A673 (cell line): ENCODE measurements around the gene PKP1. TPM values are rescaled to one million over a fixed set of nuclear protein-coding genes. Genes with fewer than 3 reads are reported as not detected.

ENCODE experiments used
- BruUV-seq: library from RNA; stranded (reverse); fragments of 400-500 nt; replicated peaks from 2 replicates; lab custom pipeline; 2021; lab: Mats Ljungman, UMichigan
- CTCF ChIA-PET: fragments of 300-600 bp; sonication (Branson Sonifier 250); formaldehyde crosslinking; loops from one replicate; lab custom pipeline; 2022; ENCODE audit warnings: antibody characterized with exemption; lab: Charles Lee
- POLR2A ChIA-PET: fragments of 300-600 bp; sonication (Branson Sonifier 250); formaldehyde crosslinking; loops from one replicate; lab custom pipeline; 2022; ENCODE audit warnings: antibody characterized with exemption; ENCODE audit not compliant: low non-redundant PET; lab: Charles Lee
- DNase-seq: peaks from one replicate; pipeline ENCODE4 v3.0.0-alpha.2; 2015; ENCODE audit warnings: low spot score
- H3K27ac ChIP-seq: fragments of 200-600 bp; sonication (generic); 2 replicates; pipeline ENCODE4 v1.5.1; 2016; ENCODE audit warnings: mixed run types, low read depth, mild to moderate bottlenecking, mixed read lengths, antibody characterized with exemption, low read length; ENCODE audit not compliant: poor library complexity, severe bottlenecking
- H3K27me3 ChIP-seq: fragments of 200-600 bp; sonication (generic); replicated peaks from 2 replicates; pipeline ENCODE4 v1.6.1; 2017; ENCODE audit warnings: mixed run types, low read depth, mild to moderate bottlenecking, mixed read lengths, antibody characterized with exemption, low read length; ENCODE audit not compliant: insufficient read depth, poor library complexity
- H3K36me3 ChIP-seq: fragments of 200-600 bp; sonication (generic); 2 replicates; pipeline ENCODE4 v1.6.1; 2016; ENCODE audit warnings: mixed run types, mild to moderate bottlenecking, mixed read lengths, antibody characterized with exemption, low read length; ENCODE audit not compliant: insufficient read depth, poor library complexity, severe bottlenecking
- H3K4me1 ChIP-seq: fragments of 200-600 bp; sonication (generic); 2 replicates; pipeline ENCODE4 v1.6.1; 2017; ENCODE audit warnings: mixed run types, mild to moderate bottlenecking, mixed read lengths, antibody characterized with exemption, low read length; ENCODE audit not compliant: insufficient read depth, poor library complexity, severe bottlenecking
- H3K4me3 ChIP-seq: fragments of 200-600 bp; sonication (generic); 2 replicates; pipeline ENCODE4 v1.5.1; 2016; ENCODE audit warnings: low read depth, mixed run types, mild to moderate bottlenecking, mixed read lengths, low read length; ENCODE audit not compliant: poor library complexity, severe bottlenecking
- H3K9me3 ChIP-seq: fragments of 200-600 bp; sonication (generic); 2 replicates; pipeline ENCODE4 v1.6.1; 2016; ENCODE audit warnings: mixed run types, low read depth, mild to moderate bottlenecking, mixed read lengths, antibody characterized with exemption, low read length; ENCODE audit not compliant: poor library complexity, severe bottlenecking
- CTCF ChIP-seq: fragments of 300-800, 200-600 bp; sonication (generic); conservative IDR thresholded peaks from 2 replicates; pipeline ENCODE4 v1.5.1; 2017; ENCODE audit warnings: low read depth, mild to moderate bottlenecking, antibody characterized with exemption, low read length, moderate library complexity, mixed read lengths
- EZH2 ChIP-seq: fragments of 200-600 bp; sonication (generic); IDR thresholded peaks from 2 replicates; pipeline ENCODE4 v1.6.1; 2017; ENCODE audit warnings: borderline replicate concordance, low read depth, mild to moderate bottlenecking, mixed read lengths, antibody characterized with exemption, low read length; ENCODE audit not compliant: poor library complexity, severe bottlenecking
- intact Hi-C: fragments of 100-400 bp; cut with micrococcal nuclease; formaldehyde crosslinking; loops from one replicate; pipeline ENCODE4 v1.10.0; 2022; ENCODE audit not compliant: unreplicated experiment
- total RNA-seq: library from RNA; stranded (reverse); gene quantifications from 2 replicates; pipeline ENCODE4 v1.2.3, GENCODE V29; 2021

Gene PKP1
- total RNA-seq, 1 experiment from 2014 or later: 535 TPM

DNA sequence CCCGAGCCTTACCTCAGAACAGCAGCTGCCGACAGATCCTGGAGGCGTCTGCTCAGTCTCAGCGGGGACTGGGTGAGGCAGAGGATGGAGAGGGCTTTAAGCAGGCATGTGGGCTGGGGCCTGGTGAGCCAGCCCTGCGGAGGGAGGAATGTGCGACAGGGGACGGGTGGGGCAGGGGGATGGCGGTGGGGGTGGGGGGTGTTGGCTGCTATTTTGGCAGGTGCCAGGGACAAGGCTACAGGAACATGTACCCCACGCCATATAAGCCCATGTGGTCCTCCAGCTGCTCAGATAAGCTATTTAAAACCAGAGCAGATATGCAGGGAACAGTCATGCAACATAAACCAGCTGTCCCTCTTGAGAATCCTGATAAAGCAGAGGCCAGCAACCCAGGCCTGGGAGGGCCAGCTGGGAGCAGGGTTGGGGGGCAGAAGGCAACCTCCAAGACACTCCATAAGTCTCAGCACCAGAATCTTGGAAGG, 94.3 kb downstream of the PKP1 start, which contains the start of gene TNNT2:
Gene TNNT2 (minus strand): TSS at position 70 of the 482 bp plus-strand sequence. CDS start 4,426 bp downstream, outside the sequence.
- Histone ChIP-seq H3K4me3 (no peak within 1 kb of the TSS), H3K36me3 (no peaks in the 10 kb centered on the region), H3K27ac (no peak within 1 kb of the TSS), H3K4me1 (no peaks in the 10 kb centered on the region), H3K9me3 (no peaks in the 10 kb centered on the region), H3K27me3 (no peaks in the 10 kb centered on the region)
- ChIA-PET POLR2A (no interaction called here), CTCF (no interaction called here)
- intact Hi-C loops: no loop called here
- TF ChIP-seq CTCF (no peak), EZH2 (no peak)
- DNase-seq: no peak
- BruUV-seq: no TSS peak

- Histone ChIP-seq H3K9me3 (no peaks in the 10 kb centered on the region), H3K4me1 (no peaks in the 10 kb centered on the region), H3K27ac (no peak overlapping the region), H3K36me3 (no peaks in the 10 kb centered on the region), H3K27me3 (no peaks in the 10 kb centered on the region), H3K4me3 (no peak overlapping the region)
- BruUV-seq: no TSS peak
- CTCF ChIA-PET: no interaction called here
- TF ChIP-seq CTCF (no peak), EZH2 (no peak)
- intact Hi-C loops: no loop called here
- POLR2A ChIA-PET: no interaction called here
- no peak for DNase-seq
These were observed 95.5 kb downstream of the PKP1 start for GRCh38 chr1:201378804-201379203.

- Histone ChIP-seq H3K27ac (no peak overlapping the region), H3K9me3 (no peaks in the 10 kb centered on the region), H3K4me1 (no peaks in the 10 kb centered on the region), H3K36me3 (no peaks in the 10 kb centered on the region), H3K4me3 (no peak overlapping the region), H3K27me3 (no peaks in the 10 kb centered on the region)
- BruUV-seq: no TSS peak
- CTCF ChIA-PET: no interaction called here
- POLR2A ChIA-PET: no interaction called here
- no peak for DNase-seq
- intact Hi-C loops: no loop called here
- TF ChIP-seq CTCF: no peak
- no peak for TF ChIP-seq EZH2
These were observed 96.5 kb downstream of the PKP1 start for GRCh38 chr1:201379733-201380242.
